ENCODE data around the gene BCL7A. TPM values are rescaled to one million over a fixed set of nuclear protein-coding genes. Genes with fewer than 3 reads are reported as not detected.

BCL7A gene
- total and polyA plus RNA-seq, 2 of the 8 experiments (the other 6 are each of a cell fraction or from before 2014, with no cell fraction given) = 11.9 to 12.7 TPM

DNA sequence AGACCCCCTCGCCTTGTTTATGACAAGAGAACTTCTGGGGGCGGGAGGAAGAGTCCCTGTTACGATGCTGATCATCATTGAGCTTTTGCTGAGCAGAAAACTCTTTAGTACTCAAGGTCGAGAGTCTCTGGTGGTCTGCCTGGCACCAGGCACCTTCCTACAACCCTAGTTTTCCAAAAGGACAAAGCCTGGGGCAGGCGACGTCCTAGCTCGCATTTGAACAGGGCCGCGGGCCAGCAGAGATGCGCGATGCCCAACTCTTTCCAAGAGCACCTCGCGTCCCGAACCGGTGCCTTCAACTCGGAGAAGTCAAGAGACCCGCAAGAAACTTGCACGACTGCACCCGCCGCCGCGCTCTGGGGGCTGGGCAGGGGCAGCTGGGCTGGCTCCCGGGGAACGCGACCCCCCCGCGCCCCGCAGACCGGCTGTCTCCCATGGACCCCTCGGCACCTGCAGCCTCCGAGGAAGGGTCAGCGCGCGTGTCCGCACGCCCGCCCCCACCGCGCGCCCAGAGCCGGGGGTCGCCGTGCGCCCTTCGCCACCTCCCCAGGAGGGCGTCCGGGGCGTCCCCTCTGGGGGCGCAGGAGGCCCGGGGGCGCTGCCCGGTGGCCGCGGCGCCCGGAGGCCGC, 377 bp upstream of the BCL7A start (continued):
- TF ChIP-seq SUZ12 (IDR thresholded peaks at IDR 0.05; ENCODE audit: low read length) = peak; percentile 44; the same call in 1 of the 2 replicates
- TF ChIP-seq, protein P1, sequence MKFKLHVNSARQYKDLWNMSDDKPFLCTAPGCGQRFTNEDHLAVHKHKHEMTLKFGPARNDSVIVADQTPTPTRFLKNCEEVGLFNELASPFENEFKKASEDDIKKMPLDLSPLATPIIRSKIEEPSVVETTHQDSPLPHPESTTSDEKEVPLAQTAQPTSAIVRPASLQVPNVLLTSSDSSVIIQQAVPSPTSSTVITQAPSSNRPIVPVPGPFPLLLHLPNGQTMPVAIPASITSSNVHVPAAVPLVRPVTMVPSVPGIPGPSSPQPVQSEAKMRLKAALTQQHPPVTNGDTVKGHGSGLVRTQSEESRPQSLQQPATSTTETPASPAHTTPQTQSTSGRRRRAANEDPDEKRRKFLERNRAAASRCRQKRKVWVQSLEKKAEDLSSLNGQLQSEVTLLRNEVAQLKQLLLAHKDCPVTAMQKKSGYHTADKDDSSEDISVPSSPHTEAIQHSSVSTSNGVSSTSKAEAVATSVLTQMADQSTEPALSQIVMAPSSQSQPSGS (IDR thresholded peaks at IDR 0.05; ENCODE audit: low read length) = no peak
- TF ChIP-seq, protein P2, sequence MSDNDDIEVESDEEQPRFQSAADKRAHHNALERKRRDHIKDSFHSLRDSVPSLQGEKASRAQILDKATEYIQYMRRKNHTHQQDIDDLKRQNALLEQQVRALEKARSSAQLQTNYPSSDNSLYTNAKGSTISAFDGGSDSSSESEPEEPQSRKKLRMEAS (IDR thresholded peaks at IDR 0.05) = peak; percentile 27; the same call in 1 of the 2 replicates
- no peak for TF ChIP-seq TAF1 (IDR thresholded peaks at IDR 0.05; ENCODE audit: low read depth, low read length)
- no peak for TF ChIP-seq RXRA (IDR thresholded peaks at IDR 0.05; ENCODE audit: insufficient read depth, low read depth, low read length)
- TF ChIP-seq SAP30 (IDR thresholded peaks at IDR 0.05; ENCODE audit: insufficient read depth, insufficient replicate concordance, low read length) = no peak
- TF ChIP-seq, protein P3, sequence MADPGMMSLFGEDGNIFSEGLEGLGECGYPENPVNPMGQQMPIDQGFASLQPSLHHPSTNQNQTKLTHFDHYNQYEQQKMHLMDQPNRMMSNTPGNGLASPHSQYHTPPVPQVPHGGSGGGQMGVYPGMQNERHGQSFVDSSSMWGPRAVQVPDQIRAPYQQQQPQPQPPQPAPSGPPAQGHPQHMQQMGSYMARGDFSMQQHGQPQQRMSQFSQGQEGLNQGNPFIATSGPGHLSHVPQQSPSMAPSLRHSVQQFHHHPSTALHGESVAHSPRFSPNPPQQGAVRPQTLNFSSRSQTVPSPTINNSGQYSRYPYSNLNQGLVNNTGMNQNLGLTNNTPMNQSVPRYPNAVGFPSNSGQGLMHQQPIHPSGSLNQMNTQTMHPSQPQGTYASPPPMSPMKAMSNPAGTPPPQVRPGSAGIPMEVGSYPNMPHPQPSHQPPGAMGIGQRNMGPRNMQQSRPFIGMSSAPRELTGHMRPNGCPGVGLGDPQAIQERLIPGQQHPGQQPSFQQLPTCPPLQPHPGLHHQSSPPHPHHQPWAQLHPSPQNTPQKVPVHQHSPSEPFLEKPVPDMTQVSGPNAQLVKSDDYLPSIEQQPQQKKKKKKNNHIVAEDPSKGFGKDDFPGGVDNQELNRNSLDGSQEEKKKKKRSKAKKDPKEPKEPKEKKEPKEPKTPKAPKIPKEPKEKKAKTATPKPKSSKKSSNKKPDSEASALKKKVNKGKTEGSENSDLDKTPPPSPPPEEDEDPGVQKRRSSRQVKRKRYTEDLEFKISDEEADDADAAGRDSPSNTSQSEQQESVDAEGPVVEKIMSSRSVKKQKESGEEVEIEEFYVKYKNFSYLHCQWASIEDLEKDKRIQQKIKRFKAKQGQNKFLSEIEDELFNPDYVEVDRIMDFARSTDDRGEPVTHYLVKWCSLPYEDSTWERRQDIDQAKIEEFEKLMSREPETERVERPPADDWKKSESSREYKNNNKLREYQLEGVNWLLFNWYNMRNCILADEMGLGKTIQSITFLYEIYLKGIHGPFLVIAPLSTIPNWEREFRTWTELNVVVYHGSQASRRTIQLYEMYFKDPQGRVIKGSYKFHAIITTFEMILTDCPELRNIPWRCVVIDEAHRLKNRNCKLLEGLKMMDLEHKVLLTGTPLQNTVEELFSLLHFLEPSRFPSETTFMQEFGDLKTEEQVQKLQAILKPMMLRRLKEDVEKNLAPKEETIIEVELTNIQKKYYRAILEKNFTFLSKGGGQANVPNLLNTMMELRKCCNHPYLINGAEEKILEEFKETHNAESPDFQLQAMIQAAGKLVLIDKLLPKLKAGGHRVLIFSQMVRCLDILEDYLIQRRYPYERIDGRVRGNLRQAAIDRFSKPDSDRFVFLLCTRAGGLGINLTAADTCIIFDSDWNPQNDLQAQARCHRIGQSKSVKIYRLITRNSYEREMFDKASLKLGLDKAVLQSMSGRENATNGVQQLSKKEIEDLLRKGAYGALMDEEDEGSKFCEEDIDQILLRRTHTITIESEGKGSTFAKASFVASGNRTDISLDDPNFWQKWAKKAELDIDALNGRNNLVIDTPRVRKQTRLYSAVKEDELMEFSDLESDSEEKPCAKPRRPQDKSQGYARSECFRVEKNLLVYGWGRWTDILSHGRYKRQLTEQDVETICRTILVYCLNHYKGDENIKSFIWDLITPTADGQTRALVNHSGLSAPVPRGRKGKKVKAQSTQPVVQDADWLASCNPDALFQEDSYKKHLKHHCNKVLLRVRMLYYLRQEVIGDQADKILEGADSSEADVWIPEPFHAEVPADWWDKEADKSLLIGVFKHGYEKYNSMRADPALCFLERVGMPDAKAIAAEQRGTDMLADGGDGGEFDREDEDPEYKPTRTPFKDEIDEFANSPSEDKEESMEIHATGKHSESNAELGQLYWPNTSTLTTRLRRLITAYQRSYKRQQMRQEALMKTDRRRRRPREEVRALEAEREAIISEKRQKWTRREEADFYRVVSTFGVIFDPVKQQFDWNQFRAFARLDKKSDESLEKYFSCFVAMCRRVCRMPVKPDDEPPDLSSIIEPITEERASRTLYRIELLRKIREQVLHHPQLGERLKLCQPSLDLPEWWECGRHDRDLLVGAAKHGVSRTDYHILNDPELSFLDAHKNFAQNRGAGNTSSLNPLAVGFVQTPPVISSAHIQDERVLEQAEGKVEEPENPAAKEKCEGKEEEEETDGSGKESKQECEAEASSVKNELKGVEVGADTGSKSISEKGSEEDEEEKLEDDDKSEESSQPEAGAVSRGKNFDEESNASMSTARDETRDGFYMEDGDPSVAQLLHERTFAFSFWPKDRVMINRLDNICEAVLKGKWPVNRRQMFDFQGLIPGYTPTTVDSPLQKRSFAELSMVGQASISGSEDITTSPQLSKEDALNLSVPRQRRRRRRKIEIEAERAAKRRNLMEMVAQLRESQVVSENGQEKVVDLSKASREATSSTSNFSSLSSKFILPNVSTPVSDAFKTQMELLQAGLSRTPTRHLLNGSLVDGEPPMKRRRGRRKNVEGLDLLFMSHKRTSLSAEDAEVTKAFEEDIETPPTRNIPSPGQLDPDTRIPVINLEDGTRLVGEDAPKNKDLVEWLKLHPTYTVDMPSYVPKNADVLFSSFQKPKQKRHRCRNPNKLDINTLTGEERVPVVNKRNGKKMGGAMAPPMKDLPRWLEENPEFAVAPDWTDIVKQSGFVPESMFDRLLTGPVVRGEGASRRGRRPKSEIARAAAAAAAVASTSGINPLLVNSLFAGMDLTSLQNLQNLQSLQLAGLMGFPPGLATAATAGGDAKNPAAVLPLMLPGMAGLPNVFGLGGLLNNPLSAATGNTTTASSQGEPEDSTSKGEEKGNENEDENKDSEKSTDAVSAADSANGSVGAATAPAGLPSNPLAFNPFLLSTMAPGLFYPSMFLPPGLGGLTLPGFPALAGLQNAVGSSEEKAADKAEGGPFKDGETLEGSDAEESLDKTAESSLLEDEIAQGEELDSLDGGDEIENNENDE (IDR thresholded peaks at IDR 0.05; ENCODE audit: insufficient replicate concordance, low read length) = no peak
